ENCODE data around the gene FBXO47. TPM values are rescaled to one million over a fixed set of nuclear protein-coding genes. Genes with fewer than 3 reads are reported as not detected.
A peak's percentile ranks its signal among the peaks of the same experiment; 100 is the strongest.

Gene FBXO47
- total and polyA plus RNA-seq, 9 of the 15 experiments (the other 6 are each of a cell fraction or from before 2014, with no cell fraction given), result not detected

DNA sequence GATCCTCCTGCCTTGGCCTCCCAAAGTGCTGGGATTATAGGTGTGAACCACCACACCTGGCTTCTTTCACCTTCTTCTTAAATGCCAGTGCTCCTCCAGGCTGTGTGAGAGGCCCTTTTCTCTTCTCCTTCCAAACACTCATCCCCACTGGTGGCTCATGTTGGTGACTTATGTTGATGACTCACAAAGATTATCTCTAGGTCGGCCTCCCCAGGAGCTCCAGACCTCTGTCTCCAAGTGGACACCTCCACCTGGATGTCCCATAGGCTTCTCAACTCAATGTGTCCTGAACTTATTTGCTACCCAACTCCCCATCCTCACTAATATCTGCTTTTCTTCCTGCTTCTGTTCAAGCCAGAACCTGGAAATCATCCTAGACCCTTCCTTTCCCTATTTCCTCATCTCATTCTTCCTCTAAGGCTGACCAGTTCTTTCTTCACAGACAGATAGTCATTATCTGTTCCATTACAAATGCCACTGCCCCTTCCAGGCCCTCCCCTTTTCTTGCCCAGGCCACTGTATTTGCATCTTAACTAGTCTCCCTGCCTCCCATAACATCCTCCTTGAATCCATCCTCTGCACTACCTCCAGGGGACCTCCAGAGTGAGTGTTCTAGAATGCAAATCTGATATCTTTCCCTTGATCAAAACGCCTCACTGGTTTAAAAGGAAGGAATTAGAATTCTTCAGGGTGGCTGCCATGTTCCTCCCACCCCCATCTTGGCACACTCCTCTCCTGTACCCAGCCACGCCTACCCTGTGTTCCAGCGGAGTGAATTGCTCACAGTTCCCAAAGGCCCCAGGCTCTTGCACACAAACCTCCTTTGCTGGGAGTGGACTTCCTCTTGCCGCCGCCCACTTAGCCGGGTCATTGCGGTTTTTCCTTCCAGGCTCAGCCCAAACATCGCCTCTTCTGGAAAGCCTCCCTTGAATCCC is 34.8 kb upstream of the FBXO47 start (continued):
- TF ChIP-seq CTCF (IDR thresholded peaks at IDR 0.05 in 2 of 3, conservative IDR thresholded peaks at IDR 0.05 in 1 of 3; ENCODE audit: insufficient read depth in 2 of 3, low read depth in 1 of 3, low read length in 3 of 3) (0 out of 6 replicates have a peak, but pooled peaks of 1 of the 3 experiments have one; percentile 11), ZBTB1 (CRISPR knock-in tag; IDR thresholded peaks at IDR 0.05; ENCODE audit: borderline replicate concordance, low read depth) (no peak), ATF1 (CRISPR knock-in tag; IDR thresholded peaks at IDR 0.05) (no peak), ATF1 (tag; IDR thresholded peaks at IDR 0.05) (0 out of 2 replicates have a peak, but pooled peaks have one; percentile 22), GABPB2 (CRISPR knock-in tag; conservative IDR thresholded peaks at IDR 0.05) (no peak), CREM (IDR thresholded peaks at IDR 0.05; ENCODE audit: low read depth) (peak; percentile 14), ZNF134 (CRISPR knock-in tag; conservative IDR thresholded peaks at IDR 0.05) (no peak), ARID3A (IDR thresholded peaks at IDR 0.05; ENCODE audit: borderline replicate concordance, low read depth, low read length) (no peak), CAMTA2 (CRISPR knock-in tag; conservative IDR thresholded peaks at IDR 0.05) (no peak), ZSCAN29 (IDR thresholded peaks at IDR 0.05) (no peak), THRB (CRISPR knock-in tag; conservative IDR thresholded peaks at IDR 0.05) (no peak), ESRRB (CRISPR knock-in tag; IDR thresholded peaks at IDR 0.05; ENCODE audit: borderline replicate concordance) (no peak), ESRRA (IDR thresholded peaks at IDR 0.05; ENCODE audit: borderline replicate concordance, low read depth) (peak; percentile 85; the same call in 1 of the 2 replicates), PPARD (CRISPR knock-in tag; IDR thresholded peaks at IDR 0.05) (no peak)
- TF ChIP-seq, protein P1, sequence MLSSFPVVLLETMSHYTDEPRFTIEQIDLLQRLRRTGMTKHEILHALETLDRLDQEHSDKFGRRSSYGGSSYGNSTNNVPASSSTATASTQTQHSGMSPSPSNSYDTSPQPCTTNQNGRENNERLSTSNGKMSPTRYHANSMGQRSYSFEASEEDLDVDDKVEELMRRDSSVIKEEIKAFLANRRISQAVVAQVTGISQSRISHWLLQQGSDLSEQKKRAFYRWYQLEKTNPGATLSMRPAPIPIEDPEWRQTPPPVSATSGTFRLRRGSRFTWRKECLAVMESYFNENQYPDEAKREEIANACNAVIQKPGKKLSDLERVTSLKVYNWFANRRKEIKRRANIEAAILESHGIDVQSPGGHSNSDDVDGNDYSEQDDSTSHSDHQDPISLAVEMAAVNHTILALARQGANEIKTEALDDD (IDR thresholded peaks at IDR 0.05), result peak; percentile 90
- TF ChIP-seq, protein P2, sequence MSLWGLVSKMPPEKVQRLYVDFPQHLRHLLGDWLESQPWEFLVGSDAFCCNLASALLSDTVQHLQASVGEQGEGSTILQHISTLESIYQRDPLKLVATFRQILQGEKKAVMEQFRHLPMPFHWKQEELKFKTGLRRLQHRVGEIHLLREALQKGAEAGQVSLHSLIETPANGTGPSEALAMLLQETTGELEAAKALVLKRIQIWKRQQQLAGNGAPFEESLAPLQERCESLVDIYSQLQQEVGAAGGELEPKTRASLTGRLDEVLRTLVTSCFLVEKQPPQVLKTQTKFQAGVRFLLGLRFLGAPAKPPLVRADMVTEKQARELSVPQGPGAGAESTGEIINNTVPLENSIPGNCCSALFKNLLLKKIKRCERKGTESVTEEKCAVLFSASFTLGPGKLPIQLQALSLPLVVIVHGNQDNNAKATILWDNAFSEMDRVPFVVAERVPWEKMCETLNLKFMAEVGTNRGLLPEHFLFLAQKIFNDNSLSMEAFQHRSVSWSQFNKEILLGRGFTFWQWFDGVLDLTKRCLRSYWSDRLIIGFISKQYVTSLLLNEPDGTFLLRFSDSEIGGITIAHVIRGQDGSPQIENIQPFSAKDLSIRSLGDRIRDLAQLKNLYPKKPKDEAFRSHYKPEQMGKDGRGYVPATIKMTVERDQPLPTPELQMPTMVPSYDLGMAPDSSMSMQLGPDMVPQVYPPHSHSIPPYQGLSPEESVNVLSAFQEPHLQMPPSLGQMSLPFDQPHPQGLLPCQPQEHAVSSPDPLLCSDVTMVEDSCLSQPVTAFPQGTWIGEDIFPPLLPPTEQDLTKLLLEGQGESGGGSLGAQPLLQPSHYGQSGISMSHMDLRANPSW (CRISPR knock-in tag; IDR thresholded peaks at IDR 0.05), result no peak
- TF ChIP-seq, protein P3, sequence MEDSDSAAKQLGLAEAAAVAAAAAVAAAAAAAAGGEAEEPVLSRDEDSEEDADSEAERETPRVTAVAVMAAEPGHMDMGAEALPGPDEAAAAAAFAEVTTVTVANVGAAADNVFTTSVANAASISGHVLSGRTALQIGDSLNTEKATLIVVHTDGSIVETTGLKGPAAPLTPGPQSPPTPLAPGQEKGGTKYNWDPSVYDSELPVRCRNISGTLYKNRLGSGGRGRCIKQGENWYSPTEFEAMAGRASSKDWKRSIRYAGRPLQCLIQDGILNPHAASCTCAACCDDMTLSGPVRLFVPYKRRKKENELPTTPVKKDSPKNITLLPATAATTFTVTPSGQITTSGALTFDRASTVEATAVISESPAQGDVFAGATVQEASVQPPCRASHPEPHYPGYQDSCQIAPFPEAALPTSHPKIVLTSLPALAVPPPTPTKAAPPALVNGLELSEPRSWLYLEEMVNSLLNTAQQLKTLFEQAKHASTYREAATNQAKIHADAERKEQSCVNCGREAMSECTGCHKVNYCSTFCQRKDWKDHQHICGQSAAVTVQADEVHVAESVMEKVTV (CRISPR knock-in tag; IDR thresholded peaks at IDR 0.05), result no peak

All from K562 (cell line).